CD4-positive, alpha-beta T cell (primary cell): ENCODE data around the gene MALAT1. TPM values are rescaled to one million over a fixed set of nuclear protein-coding genes. Genes with fewer than 3 reads are reported as not detected.

ENCODE experiments used
- ATAC-seq: fragments of 200-7000 bp; cut with Tn5 transposase; one replicate; pipeline ENCODE4 v1.10.0; 2022; ENCODE audit warnings: mild to moderate bottlenecking; ENCODE audit not compliant: poor library complexity
- CTCF ChIA-PET: fragments of 350-600 bp; sonication (Branson Sonifier 250); formaldehyde crosslinking; loops from one replicate; lab custom pipeline; 2021; ENCODE audit warnings: antibody characterized with exemption, inconsistent platforms; lab: Charles Lee
- POLR2A ChIA-PET: fragments of 350-600 bp; sonication (Branson Sonifier 250); formaldehyde crosslinking; loops from one replicate; lab custom pipeline; 2021; ENCODE audit warnings: antibody characterized with exemption, inconsistent platforms; lab: Charles Lee
- DNase-seq, 14 experiments: peaks; one replicate each; pipeline ENCODE4 v3.0.0-alpha.2; 2013 to 2020; ENCODE audit warnings: mixed read lengths in 2 of 14
- H3K27ac ChIP-seq, 2 donors: one replicate each; pipeline versions ENCODE4 v1.5.1 to v1.7.0; 2013; ENCODE audit warnings: low read length in 2 of 2, low read depth in 1 of 2, mild to moderate bottlenecking in 1 of 2
- H3K27me3 ChIP-seq, 2 experiments: 1 replicate in 1 of 2; 2 replicates in 1 of 2; pipeline versions ENCODE4 v1.6.1 to v1.7.0; 2013; ENCODE audit warnings: low read length in 2 of 2, control low read depth in 1 of 2, mild to moderate bottlenecking in 1 of 2, moderate library complexity in 1 of 2; ENCODE audit not compliant: insufficient read depth in 2 of 2, control insufficient read depth in 1 of 2
- H3K36me3 ChIP-seq: one replicate; pipeline ENCODE4 v1.6.1; 2013; ENCODE audit warnings: low read length, control low read depth; ENCODE audit not compliant: insufficient read depth
- H3K4me1 ChIP-seq: one replicate; pipeline ENCODE4 v1.6.1; 2013; ENCODE audit warnings: low read length, control low read depth; ENCODE audit not compliant: insufficient read depth
- H3K4me3 ChIP-seq: one replicate; pipeline ENCODE4 v1.5.1; 2013; ENCODE audit warnings: mild to moderate bottlenecking, low read length, moderate library complexity
- H3K9me3 ChIP-seq, 2 experiments: 1 replicate in 1 of 2; 2 replicates in 1 of 2; pipeline versions ENCODE4 v1.6.1 to v1.7.0; 2013; ENCODE audit warnings: low read length in 2 of 2, mild to moderate bottlenecking in 2 of 2, control low read depth in 1 of 2, moderate library complexity in 1 of 2; ENCODE audit not compliant: control insufficient read depth in 1 of 2, insufficient read depth in 1 of 2
- H3K27ac Mint-ChIP-seq: one replicate; pipeline ENCODE4 v1.8.0; 2020; ENCODE audit warnings: mixed read lengths
- H3K27me3 Mint-ChIP-seq: one replicate; pipeline ENCODE4 v1.8.0; 2021; ENCODE audit warnings: mixed read lengths
- H3K36me3 Mint-ChIP-seq: one replicate; pipeline ENCODE4 v1.8.0; 2021; ENCODE audit warnings: low read depth, mixed read lengths
- H3K4me1 Mint-ChIP-seq: one replicate; pipeline ENCODE4 v1.8.0; 2021; ENCODE audit warnings: low read depth, mixed read lengths
- H3K4me3 Mint-ChIP-seq: one replicate; pipeline ENCODE4 v1.8.0; 2020; ENCODE audit warnings: mild to moderate bottlenecking, mixed read lengths
- H3K9me3 Mint-ChIP-seq: one replicate; pipeline ENCODE4 v1.8.0; 2020; ENCODE audit warnings: mixed read lengths
- CTCF ChIP-seq: fragments of 200-600 bp; IDR thresholded peaks from one replicate; pipeline ENCODE4 v1.8.0; 2022; ENCODE audit warnings: antibody characterized with exemption, mild to moderate bottlenecking
- intact Hi-C, 2 experiments: fragments of 100-400 bp; cut with DNase I in 1 of 2; cut with micrococcal nuclease in 1 of 2; formaldehyde crosslinking; loops; one replicate each; pipeline versions ENCODE4 v1.15.1 to v1.9.0; 2023 to 2025; cut with DNase I, micrococcal nuclease
- total RNA-seq, 174 experiments: library from RNA in 2 of 174; stranded (reverse) in 2 of 174; gene quantifications; one replicate each; pipeline ENCODE4 v1.2.3 and lab custom pipeline; 2021 to 2026

MALAT1 gene
- total RNA-seq, 2 experiments from 2014 or later, result 31,509 to 32,316 TPM

GRCh38 chr11:65468874-65469333, 29.9 kb upstream of the MALAT1 start:
- intact Hi-C loops, result loop anchor here (1.0 to 5.0 kb wide), 3 partner anchors 52 to 192 kb away; no protein-coding TSS in a partner anchor
- POLR2A ChIA-PET, result interaction anchor here (1.1 to 18.1 kb wide), 6 partner anchors 34 to 84 kb away, joined by 4 to 968 read pairs (median 6); partner anchors contain the start of genes MALAT1 and NEAT1

GRCh38 chr11:65470433-65471049, 28.3 kb upstream of the MALAT1 start:
- Mint-ChIP-seq H3K4me3 (peak overlapping the region; percentile 11), H3K27me3 (no peaks in the 10 kb centered on the region)
- no peak for TF ChIP-seq CTCF

More at GRCh38 chr11:65468874-65469333, 29.9 kb upstream of the MALAT1 start:
- H3K4me1 Mint-ChIP-seq, result peaks cover 13% of the 10 kb centered on the region
- no peak overlapping the region for H3K4me3 ChIP-seq
- no peaks in the 10 kb centered on the region for H3K9me3 ChIP-seq
- no peak for ATAC-seq
- no peaks in the 10 kb centered on the region for H3K36me3 ChIP-seq
- H3K36me3 Mint-ChIP-seq, result no peaks in the 10 kb centered on the region
- no peaks in the 10 kb centered on the region for H3K27me3 ChIP-seq
- H3K27ac Mint-ChIP-seq, result peak overlapping the region; percentile 36
- DNase-seq, result peak in 12 of 14 experiments; percentile 39 to 81 (median 52)
- H3K4me3 Mint-ChIP-seq, result no peak overlapping the region
- no peaks in the 10 kb centered on the region for H3K9me3 Mint-ChIP-seq
- CTCF ChIA-PET, result interaction anchor here (0.6 to 6.5 kb wide), 13 partner anchors 24 to 87 kb away, joined by 3 to 46 read pairs (median 4); partner anchors contain the start of genes MALAT1 and SLC25A45
- no peaks in the 10 kb centered on the region for H3K27me3 Mint-ChIP-seq
- peak; percentile 45 for TF ChIP-seq CTCF
- peaks cover 24% of the 10 kb centered on the region for H3K4me1 ChIP-seq
- H3K27ac ChIP-seq, result no peak overlapping the region

GRCh38 chr11:65471447-65471891, 27.4 kb upstream of the MALAT1 start:
- intact Hi-C loops, result loop anchor here in 1 of 2 experiments (5.0 kb wide), 1 partner anchor 36 kb away; no protein-coding TSS in a partner anchor

More at GRCh38 chr11:65470433-65471049, 28.3 kb upstream of the MALAT1 start:
- CTCF ChIA-PET, result interaction anchor here (0.6 to 6.5 kb wide), 7 partner anchors 28 to 54 kb away, joined by 3 to 46 read pairs (median 5); partner anchors contain the start of gene MALAT1
- ATAC-seq (no peak), DNase-seq (no peak)
- H3K4me1 Mint-ChIP-seq, result peaks cover 13% of the 10 kb centered on the region
- Histone ChIP-seq H3K27ac (no peak overlapping the region), H3K36me3 (no peaks in the 10 kb centered on the region), H3K4me1 (peaks cover 24% of the 10 kb centered on the region), H3K9me3 (no peaks in the 10 kb centered on the region), H3K4me3 (no peak overlapping the region), H3K27me3 (no peaks in the 10 kb centered on the region)
- POLR2A ChIA-PET, result interaction anchor here (0.7 to 18.1 kb wide), 3 partner anchors 33 to 51 kb away, joined by 3 to 968 read pairs (median 58); partner anchors contain the start of genes MALAT1 and NEAT1
- H3K27ac Mint-ChIP-seq, result peak overlapping the region; percentile 85
- no peaks in the 10 kb centered on the region for H3K36me3 Mint-ChIP-seq
- no peaks in the 10 kb centered on the region for H3K9me3 Mint-ChIP-seq
- intact Hi-C loops, result loop anchor here in 1 of 2 experiments (5.0 kb wide), 1 partner anchor 37 kb away; no protein-coding TSS in a partner anchor

More at GRCh38 chr11:65471447-65471891, 27.4 kb upstream of the MALAT1 start:
- Mint-ChIP-seq H3K4me1 (peaks cover 16% of the 10 kb centered on the region), H3K36me3 (no peaks in the 10 kb centered on the region), H3K9me3 (no peaks in the 10 kb centered on the region), H3K27ac (peak overlapping the region; percentile 92), H3K4me3 (no peak overlapping the region), H3K27me3 (no peaks in the 10 kb centered on the region)
- H3K36me3 ChIP-seq, result no peaks in the 10 kb centered on the region
- ChIA-PET POLR2A (interaction anchor here (0.8 to 18.1 kb wide), 14 partner anchors 8 to 90 kb away, joined by 3 to 968 read pairs (median 5); partner anchors contain the start of genes FRMD8, MALAT1, NEAT1 and SCYL1), CTCF (interaction anchor here (0.5 to 6.5 kb wide), 13 partner anchors 10 to 89 kb away, joined by 3 to 46 read pairs (median 5); partner anchors contain the start of genes MALAT1 and SLC25A45)
- peak overlapping the region; percentile 72 to 76 for H3K27ac ChIP-seq
- peaks cover 27% of the 10 kb centered on the region for H3K4me1 ChIP-seq
- no peaks in the 10 kb centered on the region for H3K9me3 ChIP-seq
- peak overlapping the region; percentile 3 for H3K4me3 ChIP-seq
- H3K27me3 ChIP-seq, result no peaks in the 10 kb centered on the region
- no peak for ATAC-seq
- DNase-seq, result peak in 5 of 14 experiments; percentile 15 to 64 (median 32)
- TF ChIP-seq CTCF, result no peak
